H9 (cell line): Measurements from ENCODE around the gene PDCD10. TPM values are rescaled to one million over a fixed set of nuclear protein-coding genes. Genes with fewer than 3 reads are reported as not detected.

Experiments
- DNase-seq: peaks from one replicate; pipeline ENCODE4 v3.0.0-alpha.2; 2017
- H2AFZ ChIP-seq: one replicate; pipeline ENCODE4 v1.6.1; 2013; ENCODE audit warnings: mild to moderate bottlenecking, low read length, control low read depth, moderate library complexity
- H2AK5ac ChIP-seq: 2 replicates; pipeline ENCODE4 v1.6.1; 2013; ENCODE audit warnings: low read length, control low read depth, mixed read lengths; ENCODE audit not compliant: insufficient read length
- H2BK120ac ChIP-seq: one replicate; pipeline ENCODE4 v1.6.1; 2013; ENCODE audit warnings: low read depth, mild to moderate bottlenecking, low read length, control low read depth, inconsistent platforms; ENCODE audit not compliant: poor library complexity, severe bottlenecking
- H2BK12ac ChIP-seq: 2 replicates; pipeline ENCODE4 v1.6.1; 2013; ENCODE audit warnings: low read length, control low read depth, mixed read lengths, low read depth; ENCODE audit not compliant: insufficient read length
- H2BK15ac ChIP-seq: 2 replicates; pipeline ENCODE4 v1.6.1; 2013; ENCODE audit warnings: low read depth, low read length, control low read depth
- H2BK20ac ChIP-seq: one replicate; pipeline ENCODE4 v1.6.1; 2013; ENCODE audit warnings: low read depth, mild to moderate bottlenecking, low read length, control low read depth, inconsistent platforms; ENCODE audit not compliant: poor library complexity, severe bottlenecking
- H2BK5ac ChIP-seq: 2 replicates; pipeline ENCODE4 v1.6.1; 2013; ENCODE audit warnings: low read length, control low read depth, mixed read lengths; ENCODE audit not compliant: insufficient read length
- H3K14ac ChIP-seq: 2 replicates; pipeline ENCODE4 v1.6.1; 2013; ENCODE audit warnings: low read length, control low read depth; ENCODE audit not compliant: insufficient read depth
- H3K18ac ChIP-seq: 2 replicates; pipeline ENCODE4 v1.6.1; 2013; ENCODE audit warnings: low read depth, mild to moderate bottlenecking, mixed read lengths, low read length, control low read depth; ENCODE audit not compliant: insufficient read length
- H3K23ac ChIP-seq: 2 replicates; pipeline ENCODE4 v1.6.1; 2013; ENCODE audit warnings: low read length, control low read depth, mixed read lengths, low read depth; ENCODE audit not compliant: insufficient read length
- H3K23me2 ChIP-seq: 2 replicates; pipeline ENCODE4 v1.6.1; 2013; ENCODE audit warnings: low read depth, mild to moderate bottlenecking, mixed read lengths, low read length, control low read depth; ENCODE audit not compliant: insufficient read length, poor library complexity, severe bottlenecking
- H3K27ac ChIP-seq: 2 replicates; pipeline ENCODE4 v1.5.1; 2013; ENCODE audit warnings: low read length, control low read depth, mixed read lengths, low read depth; ENCODE audit not compliant: insufficient read length
- H3K27me3 ChIP-seq: 2 replicates; pipeline ENCODE4 v1.6.1; 2013; ENCODE audit warnings: low read length, control low read depth, inconsistent platforms; ENCODE audit not compliant: insufficient read depth
- H3K4ac ChIP-seq: 2 replicates; pipeline ENCODE4 v1.6.1; 2013; ENCODE audit warnings: low read depth, mild to moderate bottlenecking, control low read depth, inconsistent platforms, low read length, moderate library complexity
- H3K4me1 ChIP-seq: 2 replicates; pipeline ENCODE4 v1.6.1; 2013; ENCODE audit warnings: low read length, control low read depth, inconsistent platforms; ENCODE audit not compliant: insufficient read depth
- H3K4me2 ChIP-seq: 2 replicates; pipeline ENCODE4 v1.6.1; 2013; ENCODE audit warnings: low read length, control low read depth, mixed read lengths; ENCODE audit not compliant: insufficient read length, insufficient read depth
- H3K56ac ChIP-seq: 2 replicates; pipeline ENCODE4 v1.6.1; 2013; ENCODE audit warnings: low read depth, mild to moderate bottlenecking, mixed read lengths, low read length, control low read depth; ENCODE audit not compliant: insufficient read length
- H3K79me1 ChIP-seq: 2 replicates; pipeline ENCODE4 v1.6.1; 2013; ENCODE audit warnings: low read depth, mild to moderate bottlenecking, moderate library complexity, low read length, control low read depth, inconsistent platforms; ENCODE audit not compliant: insufficient read depth, poor library complexity, severe bottlenecking
- H3K79me2 ChIP-seq: 2 replicates; pipeline ENCODE4 v1.6.1; 2013; ENCODE audit warnings: low read length, control low read depth, inconsistent platforms; ENCODE audit not compliant: insufficient read depth
- H3K9ac ChIP-seq: 2 replicates; pipeline ENCODE4 v1.6.1; 2013; ENCODE audit warnings: low read length, control low read depth, mixed read lengths; ENCODE audit not compliant: insufficient read length; ENCODE audit errors: extremely low read depth
- H3K9me3 ChIP-seq: one replicate; pipeline ENCODE4 v1.6.1; 2013; ENCODE audit warnings: low read depth, low read length, inconsistent platforms; ENCODE audit not compliant: control insufficient read depth
- H3T11ph ChIP-seq: one replicate; pipeline ENCODE4 v1.6.1; 2013; ENCODE audit warnings: mild to moderate bottlenecking, low read length, control low read depth, inconsistent platforms
- H4K20me1 ChIP-seq: one replicate; pipeline ENCODE4 v1.6.1; 2013; ENCODE audit not compliant: control insufficient read depth, insufficient read length, insufficient read depth
- H4K5ac ChIP-seq: 2 replicates; pipeline ENCODE4 v1.6.1; 2013; ENCODE audit warnings: low read depth, mild to moderate bottlenecking, mixed read lengths, low read length, control low read depth; ENCODE audit not compliant: insufficient read length
- H4K8ac ChIP-seq: replicated peaks from 2 replicates; pipeline ENCODE4 v1.6.1; 2013; ENCODE audit warnings: low read length, control low read depth, mixed read lengths, low read depth; ENCODE audit not compliant: insufficient read length
- H4K91ac ChIP-seq: 2 replicates; pipeline ENCODE4 v1.6.1; 2013; ENCODE audit warnings: low read depth, mild to moderate bottlenecking, moderate library complexity, mixed read lengths, low read length, control low read depth; ENCODE audit not compliant: insufficient read length
- H3K27ac Mint-ChIP-seq, 3 experiments: 2 replicates in 2 of 3; 3 replicates in 1 of 3; pipeline ENCODE4 v1.8.0; 2020 to 2021; ENCODE audit warnings: mixed read lengths in 3 of 3, mild to moderate bottlenecking in 1 of 3, moderate library complexity in 1 of 3
- H3K27me3 Mint-ChIP-seq: 2 replicates; pipeline ENCODE4 v1.8.0; 2021; ENCODE audit warnings: low read depth, mild to moderate bottlenecking, moderate library complexity, mixed read lengths
- H3K36me3 Mint-ChIP-seq, 3 experiments: 2 replicates in 2 of 3; 3 replicates in 1 of 3; pipeline ENCODE4 v1.8.0; 2020 to 2021; ENCODE audit warnings: low read depth in 3 of 3, mixed read lengths in 3 of 3; ENCODE audit not compliant: insufficient read depth in 1 of 3
- H3K4me1 Mint-ChIP-seq, 2 experiments: 2 replicates each; pipeline ENCODE4 v1.8.0; 2020; ENCODE audit warnings: mixed read lengths in 2 of 2
- H3K4me3 Mint-ChIP-seq, 2 experiments: 2 replicates in 1 of 2; 3 replicates in 1 of 2; pipeline ENCODE4 v1.8.0; 2020 to 2021; ENCODE audit warnings: mild to moderate bottlenecking in 2 of 2, mixed read lengths in 2 of 2, moderate library complexity in 1 of 2
- H3K9me3 Mint-ChIP-seq, 2 experiments: 2 replicates in 1 of 2; 3 replicates in 1 of 2; pipeline ENCODE4 v1.8.0; 2020; ENCODE audit warnings: mild to moderate bottlenecking in 2 of 2, mixed read lengths in 2 of 2, moderate library complexity in 1 of 2
- WGBS: extraction: QIAGEN DNeasy Blood & Tissue Kit; methylation state at CpG from one replicate; pipeline ENCODE4 v1.1.7; 2013; ENCODE audit warnings: missing lambda C conversion rate, low lambda C conversion rate, mixed read lengths; ENCODE audit not compliant: insufficient read length; ENCODE audit errors: extremely low coverage; 5-methylcytosine and 5-hydroxymethylcytosine counted together
- total RNA-seq: library from RNA; stranded (reverse); gene quantifications from 2 replicates; pipeline ENCODE4 v1.2.1, GENCODE V29; 2021
- TF ChIP-seq, protein P1 (sequence below): fragments of 200-600 bp; sonication (generic); conservative IDR thresholded peaks from 3 replicates; pipeline ENCODE4 v1.8.0; 2021; ENCODE audit warnings: antibody characterized with exemption, mild to moderate bottlenecking

PDCD10 gene
- total RNA-seq, 1 experiment from 2014 or later: 64.3 TPM

DNA sequence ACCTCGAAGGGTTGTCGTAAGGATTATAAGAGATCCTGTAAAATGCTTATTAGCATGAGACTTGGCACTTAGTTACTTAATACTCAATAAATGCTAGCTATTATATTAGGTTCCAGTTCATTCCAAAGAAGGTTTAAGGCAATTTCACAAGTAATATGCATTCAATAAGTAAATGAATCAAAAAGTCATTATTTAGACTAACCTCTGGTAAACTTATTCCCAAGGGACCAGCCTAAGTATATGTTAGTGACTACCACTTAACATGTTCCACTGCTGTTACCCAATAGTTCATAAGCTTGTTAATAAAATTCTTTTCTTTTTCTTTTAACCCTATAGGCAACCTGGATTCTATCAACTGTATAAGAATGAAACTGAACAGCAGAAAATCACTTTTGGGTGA, 5.1 kb downstream of the PDCD10 start:
- no peak overlapping the region for H2BK20ac ChIP-seq
- H3K4ac ChIP-seq: no peak overlapping the region
- no peaks in the 10 kb centered on the region for H3K9me3 ChIP-seq
- H3K9me3 Mint-ChIP-seq: no peaks in the 10 kb centered on the region
- no peaks in the 10 kb centered on the region for H3K27me3 Mint-ChIP-seq
- H2AK5ac ChIP-seq: no peak overlapping the region
- no peak overlapping the region for H4K91ac ChIP-seq
- TF ChIP-seq, protein P1, sequence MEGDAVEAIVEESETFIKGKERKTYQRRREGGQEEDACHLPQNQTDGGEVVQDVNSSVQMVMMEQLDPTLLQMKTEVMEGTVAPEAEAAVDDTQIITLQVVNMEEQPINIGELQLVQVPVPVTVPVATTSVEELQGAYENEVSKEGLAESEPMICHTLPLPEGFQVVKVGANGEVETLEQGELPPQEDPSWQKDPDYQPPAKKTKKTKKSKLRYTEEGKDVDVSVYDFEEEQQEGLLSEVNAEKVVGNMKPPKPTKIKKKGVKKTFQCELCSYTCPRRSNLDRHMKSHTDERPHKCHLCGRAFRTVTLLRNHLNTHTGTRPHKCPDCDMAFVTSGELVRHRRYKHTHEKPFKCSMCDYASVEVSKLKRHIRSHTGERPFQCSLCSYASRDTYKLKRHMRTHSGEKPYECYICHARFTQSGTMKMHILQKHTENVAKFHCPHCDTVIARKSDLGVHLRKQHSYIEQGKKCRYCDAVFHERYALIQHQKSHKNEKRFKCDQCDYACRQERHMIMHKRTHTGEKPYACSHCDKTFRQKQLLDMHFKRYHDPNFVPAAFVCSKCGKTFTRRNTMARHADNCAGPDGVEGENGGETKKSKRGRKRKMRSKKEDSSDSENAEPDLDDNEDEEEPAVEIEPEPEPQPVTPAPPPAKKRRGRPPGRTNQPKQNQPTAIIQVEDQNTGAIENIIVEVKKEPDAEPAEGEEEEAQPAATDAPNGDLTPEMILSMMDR: no peak
- H3K56ac ChIP-seq: no peak overlapping the region
- no peak overlapping the region for H3K4me3 Mint-ChIP-seq
- no peak overlapping the region for H3K23ac ChIP-seq
- no peak overlapping the region for H2BK15ac ChIP-seq
- no peak overlapping the region for H4K8ac ChIP-seq
- no peak overlapping the region for H3K4me2 ChIP-seq
- H3K36me3 Mint-ChIP-seq: no peaks in the 10 kb centered on the region; a peak in 2 of 7 replicates
- no peak overlapping the region for H3K27ac ChIP-seq
- no peak overlapping the region for H3K18ac ChIP-seq
- H4K5ac ChIP-seq: no peak overlapping the region
- no peak for DNase-seq
- H2BK12ac ChIP-seq: no peak overlapping the region
- no peaks in the 10 kb centered on the region; the same call in 1 of the 2 replicates for H3K4me1 ChIP-seq
- no peak overlapping the region for H3K27ac Mint-ChIP-seq
- no peak overlapping the region for H2BK120ac ChIP-seq
- H3K23me2 ChIP-seq: no peaks in the 10 kb centered on the region
- no CpG with 5 or more reads among the region's 2 CpGs for WGBS
- H3K14ac ChIP-seq: no peak overlapping the region
- H3K27me3 ChIP-seq: no peaks in the 10 kb centered on the region
- H3T11ph ChIP-seq: no peak overlapping the region
- peaks cover 49% of the 10 kb centered on the region for H3K79me2 ChIP-seq
- H4K20me1 ChIP-seq: no peaks in the 10 kb centered on the region
- no peak overlapping the region for H2AFZ ChIP-seq
- no peak overlapping the region for H3K9ac ChIP-seq
- H3K79me1 ChIP-seq: peaks cover 2% of the 10 kb centered on the region
- H2BK5ac ChIP-seq: no peak overlapping the region
- H3K4me1 Mint-ChIP-seq: peaks cover 49 to 57% of the 10 kb centered on the region in 2 experiments
